Gastrocnemius medialis (tissue), 4 donors: ENCODE measurements around the gene CKMT2. TPM values are rescaled to one million over a fixed set of nuclear protein-coding genes. Genes with fewer than 3 reads are reported as not detected.

ENCODE experiments used
- ATAC-seq, 2 donors: fragments of 150-250 bp; one replicate each; pipeline ENCODE4 v1.9.1; 2016
- DNase-seq, 2 donors: peaks; one replicate each; pipeline ENCODE4 v3.0.0-alpha.2; 2019
- H3K27ac ChIP-seq, 4 donors: fragments of 200-600 bp; sonication (generic); 1 replicate in 1 of 4; 2 replicates in 3 of 4; pipeline ENCODE4 v1.5.1; 2016 to 2018; ENCODE audit warnings: mild to moderate bottlenecking in 2 of 4, moderate library complexity in 1 of 4
- H3K27me3 ChIP-seq, 3 donors: fragments of 200-600 bp; sonication (generic) in 2 of 3; 1 replicate in 1 of 3; 2 replicates in 2 of 3; pipeline versions ENCODE4 v1.5.1 to v1.6.0; 2016 to 2019; ENCODE audit warnings: mild to moderate bottlenecking in 1 of 3, moderate library complexity in 1 of 3
- H3K36me3 ChIP-seq, 2 donors: fragments of 200-600 bp; sonication (generic) in 1 of 2; one replicate each; pipeline ENCODE4 v1.5.1; 2017 to 2018
- H3K4me1 ChIP-seq, 2 donors: fragments of 200-600 bp; sonication (generic) in 1 of 2; one replicate each; pipeline ENCODE4 v1.5.1; 2016 to 2017; ENCODE audit warnings: mild to moderate bottlenecking in 2 of 2
- H3K4me3 ChIP-seq, 4 donors: fragments of 200-600 bp; sonication (generic) in 3 of 4; 1 replicate in 1 of 4; 2 replicates in 3 of 4; pipeline ENCODE4 v1.5.1; 2016 to 2019; ENCODE audit warnings: mild to moderate bottlenecking in 2 of 4
- H3K9me3 ChIP-seq, 3 donors: fragments of 200-600 bp; sonication (generic) in 2 of 3; 1 replicate in 1 of 3; 2 replicates in 2 of 3; pipeline ENCODE4 v1.5.1; 2016 to 2019
- CTCF ChIP-seq, 5 experiments: fragments of 450-650 bp in 3 of 5; fragments of 200-600 bp in 2 of 5; sonication (generic) in 2 of 5; IDR thresholded peaks in 4 of 5; conservative IDR thresholded peaks in 1 of 5; 1 replicate in 4 of 5; 2 replicates in 1 of 5; pipeline ENCODE4 v1.5.1; 2016 to 2019; ENCODE audit warnings: antibody characterized with exemption in 5 of 5, mild to moderate bottlenecking in 3 of 5, moderate library complexity in 3 of 5
- POLR2A ChIP-seq, 2 donors: fragments of 450-650 bp; IDR thresholded peaks; one replicate each; pipeline ENCODE4 v1.6.1; 2017; ENCODE audit warnings: antibody characterized with exemption in 2 of 2, mild to moderate bottlenecking in 2 of 2, moderate library complexity in 2 of 2
- in situ Hi-C, 4 donors: fragments of 200-750 bp; cut with MboI; loops; one replicate each; pipeline versions ENCODE4 v1.15.0 to v1.8.0; 2017; ENCODE audit warnings: low sequenced_read_pairs in 4 of 4
- intact Hi-C: fragments of 100-400 bp; cut with DNase I; formaldehyde crosslinking; loops from one replicate; pipeline ENCODE4 v1.15.1; 2023; ENCODE audit warnings: low total_unique reads
- total RNA-seq, 4 donors: library from RNA; depleted of rRNA; stranded (reverse); fragments of >200 nt; gene quantifications; one replicate each; pipeline versions ENCODE4 v1.1.0 to v1.2.3, GENCODE V29; 2016

Gene CKMT2
- total RNA-seq = 1,000 to 10,000 TPM in 2 of 4 donors, 100 to 1,000 TPM in 2; 550 to 1,114 (median 879) TPM

- peak; percentile 90 to 97 for DNase-seq
- Histone ChIP-seq H3K27me3 (no peaks in the 10 kb centered on the region), H3K36me3 (no peaks in the 10 kb centered on the region), H3K4me3 (peak within 1 kb of the TSS; percentile 61 to 75 (median 68)), H3K4me1 (peaks cover 47 to 49% of the 10 kb centered on the region in 2 donors), H3K27ac (peak within 1 kb of the TSS; percentile 98 to 100 (median 98)), H3K9me3 (no peaks in the 10 kb centered on the region)
- intact Hi-C loops = loop anchor here (2.0 to 10.0 kb wide), 3 partner anchors 68 to 828 kb away; partner anchors contain the start of genes ZCCHC9 and ZFYVE16
- peak; percentile 47 to 59 for ATAC-seq
- peak; percentile 88 to 91 for TF ChIP-seq POLR2A (IDR thresholded peaks at IDR 0.05)
- TF ChIP-seq CTCF (IDR thresholded peaks at IDR 0.05 in 4 of 5, conservative IDR thresholded peaks at IDR 0.05 in 1 of 5) = no peak
- in situ Hi-C loops = no loop called here
Measured at GRCh38 chr5:81233080-81233634, at the start of gene CKMT2. CKMT2 (plus strand) TSS chr5:81233322; CDS start chr5:81251133, 17,811 bp downstream.

GRCh38 chr5:81183811-81184748, 49.0 kb upstream of the CKMT2 start:
- Histone ChIP-seq H3K27me3 (no peaks in the 10 kb centered on the region), H3K36me3 (no peaks in the 10 kb centered on the region), H3K4me3 (no peak overlapping the region), H3K27ac (no peak overlapping the region), H3K4me1 (no peaks in the 10 kb centered on the region), H3K9me3 (no peaks in the 10 kb centered on the region)
- DNase-seq (no peak), ATAC-seq (no peak)
- TF ChIP-seq POLR2A (IDR thresholded peaks at IDR 0.05) = no peak
- TF ChIP-seq CTCF (IDR thresholded peaks at IDR 0.05 in 4 of 5, conservative IDR thresholded peaks at IDR 0.05 in 1 of 5) = no peak
- in situ Hi-C loops = no loop called here
- intact Hi-C loops = no loop called here

- in situ Hi-C loops = no loop called here
- ATAC-seq = no peak
- H3K27me3 ChIP-seq = no peaks in the 10 kb centered on the region
- DNase-seq = no peak
- no peak for TF ChIP-seq POLR2A (IDR thresholded peaks at IDR 0.05)
- TF ChIP-seq CTCF (IDR thresholded peaks at IDR 0.05 in 4 of 5, conservative IDR thresholded peaks at IDR 0.05 in 1 of 5) = no peak
- intact Hi-C loops = no loop called here
- no peaks in the 10 kb centered on the region for H3K36me3 ChIP-seq
- no peak overlapping the region for H3K27ac ChIP-seq
- no peaks in the 10 kb centered on the region for H3K4me1 ChIP-seq
- H3K9me3 ChIP-seq = no peaks in the 10 kb centered on the region
- no peak overlapping the region for H3K4me3 ChIP-seq
Measured at GRCh38 chr5:81184749-81185110, 48.4 kb upstream of the CKMT2 start.

- no peak for TF ChIP-seq CTCF (IDR thresholded peaks at IDR 0.05 in 4 of 5, conservative IDR thresholded peaks at IDR 0.05 in 1 of 5)
- no peak for TF ChIP-seq POLR2A (IDR thresholded peaks at IDR 0.05)
- no peak for DNase-seq
- Histone ChIP-seq H3K4me3 (no peak overlapping the region), H3K27ac (no peak overlapping the region), H3K27me3 (no peaks in the 10 kb centered on the region), H3K9me3 (no peaks in the 10 kb centered on the region), H3K36me3 (no peaks in the 10 kb centered on the region), H3K4me1 (no peaks in the 10 kb centered on the region)
- in situ Hi-C loops = no loop called here
- no peak for ATAC-seq
- intact Hi-C loops = no loop called here
Measured at GRCh38 chr5:81187885-81188284, 45.2 kb upstream of the CKMT2 start.
